Adrenal gland (tissue), 12 donors: ENCODE results near the gene CREM. TPM values are rescaled to one million over a fixed set of nuclear protein-coding genes. Genes with fewer than 3 reads are reported as not detected.

Experiments used
- DNase-seq, 7 donors: peaks; one replicate each; pipeline ENCODE4 v3.0.0-alpha.2; 2019 to 2020
- H3K27ac ChIP-seq, 5 donors: fragments of 200-600 bp; sonication (generic) in 4 of 5; 1 replicate in 3 of 5; 2 replicates in 2 of 5; pipeline versions ENCODE4 v1.5.1 to v1.8.0; 2016 to 2020; ENCODE audit warnings: mild to moderate bottlenecking in 1 of 5
- H3K27me3 ChIP-seq: fragments of 200-600 bp; 2 replicates; pipeline ENCODE4 v1.8.0; 2021
- H3K36me3 ChIP-seq, 2 donors: fragments of 200-600 bp; replicated peaks in 1 of 2; 1 replicate in 1 of 2; 2 replicates in 1 of 2; pipeline versions ENCODE4 v1.5.1 to v1.8.0; 2018 to 2022
- H3K4me1 ChIP-seq, 2 donors: fragments of 200-600 bp; replicated peaks in 1 of 2; 1 replicate in 1 of 2; 2 replicates in 1 of 2; pipeline versions ENCODE4 v1.5.1 to v1.8.0; 2018 to 2021
- H3K4me3 ChIP-seq, 4 donors: fragments of 200-600 bp; sonication (generic) in 3 of 4; one replicate each; pipeline ENCODE4 v1.5.1; 2016 to 2018
- H3K9me3 ChIP-seq, 3 donors: fragments of 200-600 bp; sonication (generic) in 1 of 3; replicated peaks in 1 of 3; 1 replicate in 2 of 3; 2 replicates in 1 of 3; pipeline versions ENCODE4 v1.5.1 to v1.8.0; 2016 to 2021
- POLR2A ChIP-seq, 2 donors: fragments of 450-650 bp; IDR thresholded peaks; one replicate each; pipeline ENCODE4 v1.6.1; 2017; ENCODE audit warnings: antibody characterized with exemption in 2 of 2, mild to moderate bottlenecking in 2 of 2, moderate library complexity in 1 of 2
- WGBS, 4 donors: extraction: QIAGEN DNeasy Blood & Tissue Kit in 2 of 4; methylation state at CpG; one replicate each; pipeline versions ENCODE4 v1.1.5 to v1.1.7; 2013 to 2017; 5-methylcytosine and 5-hydroxymethylcytosine counted together
- intact Hi-C, 2 donors: fragments of 100-400 bp; cut with DNase I; formaldehyde crosslinking; loops; one replicate each; pipeline versions ENCODE4 v1.14.1 to v1.15.0; 2022 to 2023
- polyA plus RNA-seq, 3 donors: library from polyadenylated mRNA; stranded (reverse); fragments of 200-250 nt in 2 of 3; fragments of 350-450 nt in 1 of 3; fragmentation: Illumina TruSeq in 1 of 3; extraction: RNeasy Lipid Tissue Mini Kit (QIAGEN cat#74804) in 1 of 3; gene quantifications; one replicate each; pipeline ENCODE4 v1.2.3, GENCODE V29; 2013 to 2014
- total RNA-seq, 9 donors: library from RNA; depleted of rRNA in 4 of 9; stranded (reverse); fragments of >200 nt in 4 of 9; fragments of 120-200 nt in 1 of 9; fragmentation: NEBNext Ultra II Directional in 1 of 9; extraction: Animal tissue kit (Norgen Biotek cat#: 25700) in 1 of 9; gene quantifications; one replicate each; pipeline versions ENCODE4 v1.1.0 to v1.2.4, GENCODE V29; 2013 to 2023
- TF ChIP-seq, protein P1 (sequence below), 6 experiments: fragments of 450-650 bp in 4 of 6; fragments of 200-600 bp in 2 of 6; sonication (generic) in 1 of 6; IDR thresholded peaks; 1 replicate in 5 of 6; 2 replicates in 1 of 6; pipeline versions ENCODE4 v1.5.1 to v1.8.0; 2016 to 2021; ENCODE audit warnings: antibody characterized with exemption in 6 of 6, mild to moderate bottlenecking in 2 of 6, moderate library complexity in 1 of 6
- donor health status: healthy with polysubstance abuse.
- donor health status: Bipolar disorder and iron deficiency.
- donor health status: DM: yes; HTN: yes; CAD: no.
- donor health status: DM: no; HTN: no; CAD: no.
- donor health status: DM: no; HTN: no; CAD: no.
- donor health status: DM: yes; HTN: yes; CAD: no.

Gene CREM
- total and polyA plus RNA-seq, 12 donors = 75.2 to 340 (median 119) TPM

DNA sequence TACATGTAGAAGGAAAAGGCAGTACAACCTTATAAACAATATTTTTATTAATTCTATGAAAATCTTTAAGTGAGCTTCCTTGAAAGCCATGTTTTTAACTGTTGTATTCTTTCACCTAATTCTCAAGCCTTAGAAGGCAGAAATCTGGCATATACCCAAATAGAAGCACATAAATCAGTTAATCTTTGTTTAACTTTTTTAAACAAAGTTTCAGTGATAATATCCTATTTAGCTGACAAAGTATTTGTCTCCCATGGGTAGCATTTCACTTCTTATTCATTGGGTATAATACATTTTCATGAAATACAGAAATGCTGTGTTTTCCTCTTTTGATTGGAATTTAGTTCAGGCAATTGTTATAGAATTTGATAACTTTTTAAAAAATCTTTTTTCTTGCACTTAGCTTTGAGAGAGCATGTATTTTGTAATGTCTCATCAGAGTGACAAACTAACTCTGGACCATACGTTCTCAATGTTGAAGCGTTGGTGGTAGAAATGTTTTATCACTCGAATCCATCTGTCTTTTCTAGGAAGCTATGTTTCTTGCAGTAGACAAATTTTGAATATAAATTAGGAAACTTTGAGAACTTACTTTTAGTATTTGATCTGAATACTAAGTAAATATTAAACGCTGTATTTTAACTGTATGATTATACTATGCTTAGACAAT is 78.1 kb downstream of the CREM start:
- intact Hi-C loops = no loop called here
- DNase-seq = no peak
- no peak overlapping the region for H3K27ac ChIP-seq
- peaks cover 0 to 23% of the 10 kb centered on the region in 2 donors for H3K36me3 ChIP-seq
- 62 to 65% (median 63%) methylated on average over 4 of the region's 4 CpGs for WGBS, 4 donors
- TF ChIP-seq, protein P1, sequence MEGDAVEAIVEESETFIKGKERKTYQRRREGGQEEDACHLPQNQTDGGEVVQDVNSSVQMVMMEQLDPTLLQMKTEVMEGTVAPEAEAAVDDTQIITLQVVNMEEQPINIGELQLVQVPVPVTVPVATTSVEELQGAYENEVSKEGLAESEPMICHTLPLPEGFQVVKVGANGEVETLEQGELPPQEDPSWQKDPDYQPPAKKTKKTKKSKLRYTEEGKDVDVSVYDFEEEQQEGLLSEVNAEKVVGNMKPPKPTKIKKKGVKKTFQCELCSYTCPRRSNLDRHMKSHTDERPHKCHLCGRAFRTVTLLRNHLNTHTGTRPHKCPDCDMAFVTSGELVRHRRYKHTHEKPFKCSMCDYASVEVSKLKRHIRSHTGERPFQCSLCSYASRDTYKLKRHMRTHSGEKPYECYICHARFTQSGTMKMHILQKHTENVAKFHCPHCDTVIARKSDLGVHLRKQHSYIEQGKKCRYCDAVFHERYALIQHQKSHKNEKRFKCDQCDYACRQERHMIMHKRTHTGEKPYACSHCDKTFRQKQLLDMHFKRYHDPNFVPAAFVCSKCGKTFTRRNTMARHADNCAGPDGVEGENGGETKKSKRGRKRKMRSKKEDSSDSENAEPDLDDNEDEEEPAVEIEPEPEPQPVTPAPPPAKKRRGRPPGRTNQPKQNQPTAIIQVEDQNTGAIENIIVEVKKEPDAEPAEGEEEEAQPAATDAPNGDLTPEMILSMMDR (IDR thresholded peaks at IDR 0.05) = no peak
- TF ChIP-seq POLR2A (IDR thresholded peaks at IDR 0.05) = no peak
- H3K9me3 ChIP-seq = no peaks in the 10 kb centered on the region
- H3K4me3 ChIP-seq = no peak overlapping the region
- no peaks in the 10 kb centered on the region for H3K27me3 ChIP-seq
- peaks cover 0 to 50% of the 10 kb centered on the region in 2 donors for H3K4me1 ChIP-seq

GRCh38 chr10:35206274-35206673 is 79.6 kb downstream of the CREM start:
- 87 to 95% (median 92%) methylated on average over 3 of the region's 3 CpGs for WGBS, 4 donors
- Histone ChIP-seq H3K4me3 (no peak overlapping the region), H3K27ac (no peak overlapping the region), H3K4me1 (peaks cover 0 to 47% of the 10 kb centered on the region in 2 donors), H3K27me3 (no peaks in the 10 kb centered on the region), H3K36me3 (peaks cover 0 to 27% of the 10 kb centered on the region in 2 donors), H3K9me3 (no peaks in the 10 kb centered on the region)
- intact Hi-C loops = no loop called here
- no peak for TF ChIP-seq POLR2A (IDR thresholded peaks at IDR 0.05)
- TF ChIP-seq, protein P1 (IDR thresholded peaks at IDR 0.05) = no peak
- DNase-seq = no peak

GRCh38 chr10:35208536-35208935 is 81.9 kb downstream of the CREM start:
- peaks cover 0 to 31% of the 10 kb centered on the region in 2 donors for H3K36me3 ChIP-seq
- 82 to 98% (median 90%) methylated on average over 5 of the region's 5 CpGs for WGBS, 4 donors
- H3K9me3 ChIP-seq = no peaks in the 10 kb centered on the region
- peak overlapping the region in 1 of 5 donors; percentile 27 for H3K27ac ChIP-seq
- TF ChIP-seq, protein P1 (IDR thresholded peaks at IDR 0.05) = no peak
- TF ChIP-seq POLR2A (IDR thresholded peaks at IDR 0.05) = no peak
- H3K4me1 ChIP-seq = peaks cover 0 to 31% of the 10 kb centered on the region in 2 donors
- DNase-seq = no peak
- intact Hi-C loops = no loop called here
- H3K4me3 ChIP-seq = no peak overlapping the region
- no peaks in the 10 kb centered on the region for H3K27me3 ChIP-seq

DNA sequence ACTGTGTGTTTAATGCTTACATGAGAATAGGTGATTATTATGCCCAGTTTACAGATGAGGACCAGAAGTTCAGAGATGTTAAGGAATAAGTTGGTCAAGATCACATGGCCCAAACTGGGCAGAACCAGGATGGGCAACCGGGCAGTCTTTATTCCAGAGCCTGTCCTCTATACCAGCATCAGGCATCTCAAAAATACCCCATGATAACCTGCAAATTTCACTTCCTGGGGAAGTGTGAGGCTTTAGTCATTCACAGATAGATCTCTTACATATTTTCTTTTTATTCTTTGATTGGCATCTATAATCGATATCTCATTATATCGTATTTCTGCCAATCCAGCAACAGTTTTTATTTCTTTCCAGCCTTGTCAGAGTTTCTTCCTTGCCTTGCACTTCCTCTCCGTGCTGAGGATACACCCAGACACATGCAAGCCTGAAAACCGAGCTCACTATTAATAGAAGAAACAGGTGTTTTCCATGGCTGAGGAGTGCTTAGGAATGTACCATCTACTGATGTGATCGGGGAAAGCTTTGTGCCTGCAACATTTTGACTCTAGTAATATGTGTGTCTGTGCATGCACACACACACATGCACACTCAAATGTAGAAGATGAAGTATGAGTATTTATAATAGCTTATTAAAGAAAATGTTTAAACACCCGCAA is 82.4 kb downstream of the CREM start:
- peak overlapping the region in 1 of 5 donors; percentile 27 for H3K27ac ChIP-seq
- DNase-seq = no peak
- H3K27me3 ChIP-seq = no peaks in the 10 kb centered on the region
- H3K36me3 ChIP-seq = peaks cover 0 to 31% of the 10 kb centered on the region in 2 donors
- whole genome bisulfite sequencing, 4 donors = 72 to 87% (median 83%) methylated on average over 7 of the region's 7 CpGs
- TF ChIP-seq POLR2A (IDR thresholded peaks at IDR 0.05) = no peak
- TF ChIP-seq, protein P1 (IDR thresholded peaks at IDR 0.05) = no peak
- no peak overlapping the region for H3K4me3 ChIP-seq
- intact Hi-C loops = no loop called here
- H3K9me3 ChIP-seq = no peaks in the 10 kb centered on the region
- peaks cover 0 to 26% of the 10 kb centered on the region in 2 donors for H3K4me1 ChIP-seq
